CD4-positive, alpha-beta T cell treated with Interleukin-17A for 4 hours (primary cell): ENCODE results near the gene PTPRJ.

Source experiments
- DNase-seq: peaks from one replicate; pipeline ENCODE4 v3.0.0-alpha.2; 2020; ENCODE audit warnings: mixed read lengths

The PTPRJ gene

GRCh38 chr11:48041877-48042695 lies 61.7 kb downstream of the PTPRJ start:
- no peak for DNase-seq

- DNase-seq = peak; percentile 46
Observed at GRCh38 chr11:48043111-48043990, 63.0 kb downstream of the PTPRJ start.

GRCh38 chr11:48043991-48044512 lies 63.7 kb downstream of the PTPRJ start:
- DNase-seq = no peak

DNA sequence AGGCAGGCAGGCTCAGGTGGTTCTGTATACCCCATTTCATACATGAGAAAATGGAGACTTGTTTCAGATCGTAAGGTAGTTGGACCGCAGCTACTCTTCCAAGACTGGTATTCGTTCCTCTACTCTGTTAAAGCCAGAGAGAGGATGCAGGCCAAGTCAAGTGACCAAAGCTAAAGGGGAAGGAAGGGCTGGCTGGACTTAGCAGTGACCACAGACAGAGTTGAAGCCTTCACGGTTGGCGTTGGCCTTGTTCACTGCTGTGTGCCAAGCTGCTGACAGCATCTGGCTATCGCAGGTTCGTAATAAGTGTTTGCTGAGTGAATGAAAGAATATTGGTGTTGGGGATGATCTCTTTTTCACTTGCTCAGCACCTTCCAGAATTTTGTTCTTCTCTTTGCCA lies 64.2 kb downstream of the PTPRJ start:
- DNase-seq = no peak

DNA sequence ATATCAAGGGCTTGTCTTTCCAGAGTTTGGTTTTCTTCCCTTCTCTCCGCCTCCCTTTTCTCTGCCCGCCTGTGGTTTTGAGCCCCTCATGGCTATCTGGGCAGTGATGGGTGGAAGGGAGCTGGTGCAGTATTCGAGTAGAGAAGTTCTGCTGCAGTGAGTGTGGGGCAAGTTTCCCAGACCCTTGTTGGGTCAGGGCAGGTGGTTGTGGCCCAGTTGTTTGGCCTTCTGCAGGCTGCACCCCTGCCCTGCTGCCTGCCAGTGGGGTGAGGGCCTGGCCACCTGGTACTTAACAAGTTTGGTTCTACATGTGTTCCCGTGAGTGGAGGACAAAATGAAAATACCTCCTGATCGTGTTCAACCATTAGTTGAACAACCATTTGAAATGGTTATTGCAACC lies 65.2 kb downstream of the PTPRJ start:
- DNase-seq = no peak

GRCh38 chr11:48047616-48048015 lies 67.3 kb downstream of the PTPRJ start:
- no peak for DNase-seq

- no peak for DNase-seq
Observed at GRCh38 chr11:48049036-48049435, 68.7 kb downstream of the PTPRJ start.

DNA sequence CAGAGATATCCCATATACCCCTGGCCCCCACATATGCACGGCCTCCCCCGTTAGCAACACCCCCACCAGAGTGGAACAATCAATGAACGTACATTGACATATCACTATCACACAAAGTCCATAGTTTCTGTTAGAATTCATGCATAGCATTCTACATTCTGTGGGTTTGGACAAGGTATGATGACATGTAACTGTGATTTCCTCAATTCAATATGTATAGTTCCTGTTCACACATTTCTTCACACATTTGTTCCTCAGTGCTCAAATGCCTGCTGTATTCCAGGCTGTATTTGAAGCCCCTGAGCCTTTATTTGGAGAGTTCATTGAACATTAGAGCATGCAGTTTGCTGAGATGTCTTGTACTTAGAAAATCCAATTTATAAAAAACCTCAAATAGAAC lies 69.9 kb downstream of the PTPRJ start:
- no peak for DNase-seq

- no peak for DNase-seq
Observed at GRCh38 chr11:48051217-48051830, 71.0 kb downstream of the PTPRJ start.

- DNase-seq = no peak
Observed at GRCh38 chr11:48052183-48053044, 72.1 kb downstream of the PTPRJ start.

- DNase-seq = no peak
Observed at GRCh38 chr11:48054994-48055291, 74.6 kb downstream of the PTPRJ start.

DNA sequence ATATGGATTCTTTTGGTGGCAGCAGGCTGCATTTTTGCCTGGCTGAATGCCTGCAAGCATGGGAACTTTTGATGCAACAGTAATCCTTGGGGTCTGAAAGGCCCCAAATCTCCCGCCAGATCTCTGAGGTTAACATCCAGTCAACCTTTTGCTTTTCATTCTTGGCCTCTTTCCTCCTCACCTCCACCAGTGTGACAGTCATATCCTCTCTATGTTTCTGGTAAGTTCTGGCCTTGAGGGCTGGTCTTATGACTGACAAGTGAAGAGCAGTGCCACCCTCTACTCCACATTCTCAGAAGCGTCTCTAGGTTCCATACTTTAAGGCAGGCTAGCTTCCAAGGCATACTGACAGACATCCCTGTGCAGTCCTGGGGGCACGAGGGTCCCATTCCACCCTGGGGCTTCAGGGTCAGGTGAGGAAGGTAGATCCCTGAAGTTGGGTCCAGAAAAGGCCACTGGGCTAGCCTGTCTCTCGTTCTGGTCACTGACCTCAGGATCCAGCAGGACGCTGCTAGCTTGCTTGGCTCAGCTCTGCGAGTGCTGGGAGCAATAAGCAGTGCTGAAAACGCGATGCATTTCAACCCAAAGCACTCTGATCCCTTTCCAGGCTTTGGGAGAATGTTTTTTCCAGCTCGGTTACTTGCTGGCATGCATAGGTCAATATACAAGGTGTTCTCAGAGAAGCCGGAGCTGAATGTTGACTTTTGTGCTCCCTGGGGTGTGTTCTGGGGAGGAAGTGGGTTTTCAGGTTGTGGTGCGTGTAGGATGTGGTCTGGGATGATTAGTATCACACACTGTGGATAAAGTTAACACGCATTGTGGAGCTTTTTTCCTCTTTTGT lies 75.2 kb downstream of the PTPRJ start:
- DNase-seq = peak; percentile 72

DNA sequence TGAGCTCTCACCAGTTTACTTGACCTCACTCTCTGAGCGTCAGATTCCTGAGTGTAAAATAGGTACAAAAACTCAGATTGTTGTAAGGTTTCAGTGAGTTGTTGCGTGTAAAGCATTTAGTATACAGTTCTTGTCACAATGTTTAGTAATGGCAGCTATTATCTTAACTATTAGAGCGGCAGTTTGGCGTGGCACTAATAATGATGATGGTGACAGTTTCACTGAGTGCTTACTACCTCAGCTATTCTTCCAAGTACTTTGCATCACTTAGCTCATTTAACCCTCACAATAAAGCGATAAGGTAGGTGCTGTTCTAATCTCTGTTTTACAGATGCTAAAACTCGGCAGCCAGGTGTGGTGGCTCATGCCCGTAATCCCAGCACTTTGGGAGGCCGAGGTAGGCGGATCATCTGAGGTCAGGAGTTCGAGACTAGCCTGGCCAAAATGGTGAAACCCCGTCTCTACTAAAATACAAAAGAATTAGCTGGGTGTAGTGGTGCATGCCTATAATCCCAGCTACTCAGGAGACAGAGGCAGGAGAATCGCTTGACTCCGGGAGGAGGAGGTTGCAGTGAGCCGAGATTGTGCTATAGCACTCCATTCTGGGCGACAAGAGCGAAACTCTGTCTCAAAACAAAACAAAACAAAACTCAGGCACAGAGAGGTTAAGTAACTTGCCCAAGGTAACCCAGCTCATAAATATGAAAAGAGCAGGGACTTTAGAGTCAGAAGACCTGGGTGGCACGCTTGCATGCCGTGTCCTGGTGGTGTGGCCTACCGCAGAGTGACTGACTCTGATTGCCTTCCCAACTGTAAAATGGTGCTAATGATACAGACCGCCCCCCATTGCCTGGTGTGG lies 76.2 kb downstream of the PTPRJ start:
- no peak for DNase-seq

DNA sequence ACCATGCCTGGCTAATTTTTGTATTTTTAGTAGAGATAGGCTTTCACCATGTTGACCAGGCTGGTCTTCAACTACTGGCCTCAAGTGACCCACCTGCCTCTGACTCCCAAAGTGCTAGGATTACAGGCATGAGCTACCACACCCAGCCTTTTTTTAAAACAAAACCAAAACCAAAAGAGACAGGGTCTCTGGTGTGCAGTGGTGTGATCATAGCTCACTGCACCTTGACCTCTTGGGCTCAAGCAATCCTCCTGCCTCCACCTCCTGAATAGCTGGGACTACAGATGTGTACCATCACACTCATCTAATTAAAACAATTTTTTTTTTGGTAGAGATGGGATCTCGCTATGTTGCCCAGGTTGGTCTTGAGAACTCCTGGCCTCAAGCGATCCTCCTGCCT lies 77.7 kb downstream of the PTPRJ start:
- no peak for DNase-seq

DNA sequence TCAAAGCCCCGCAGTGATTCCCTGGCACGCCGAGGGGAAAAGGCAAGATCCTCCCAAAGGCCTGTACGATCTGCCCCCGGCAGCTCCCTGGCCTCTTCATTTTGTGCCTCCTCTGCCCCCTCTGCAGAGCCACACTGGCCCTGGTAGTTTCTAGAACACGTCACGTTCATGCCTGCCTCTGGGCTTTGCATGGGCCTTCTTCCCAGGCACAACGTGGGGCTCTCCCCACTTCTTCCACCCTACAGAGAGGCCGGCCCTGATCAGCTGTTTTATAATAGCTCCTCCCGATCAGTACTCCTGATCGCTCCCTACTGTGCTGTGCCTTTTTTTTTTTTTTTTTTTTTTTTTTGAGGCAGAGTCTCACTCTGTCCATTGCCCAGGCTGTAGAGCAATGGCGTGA lies 78.4 kb downstream of the PTPRJ start:
- no peak for DNase-seq

DNA sequence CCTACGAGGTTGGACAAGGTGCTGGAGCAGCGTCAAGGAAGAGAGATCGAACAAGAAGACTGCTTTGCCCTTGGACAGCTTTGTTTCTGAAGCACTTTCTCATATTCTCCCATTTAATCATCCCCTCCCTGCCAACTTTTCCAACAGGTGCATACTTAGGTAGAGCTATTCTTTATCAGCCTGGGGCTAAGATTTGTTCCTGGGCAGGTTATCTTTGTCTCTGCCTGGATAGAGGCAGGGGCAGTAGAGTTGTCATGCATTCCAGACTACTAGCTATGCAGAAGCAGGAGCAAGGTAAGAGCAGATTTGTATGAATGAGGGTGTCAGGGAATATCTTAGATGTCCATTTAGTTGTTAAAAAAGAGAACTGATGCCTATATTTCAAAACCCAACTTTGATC lies 82.3 kb downstream of the PTPRJ start:
- no peak for DNase-seq

- DNase-seq = no peak
Observed at GRCh38 chr11:48063424-48063978, 83.1 kb downstream of the PTPRJ start.

GRCh38 chr11:48064306-48064705 lies 83.9 kb downstream of the PTPRJ start:
- DNase-seq = no peak

DNA sequence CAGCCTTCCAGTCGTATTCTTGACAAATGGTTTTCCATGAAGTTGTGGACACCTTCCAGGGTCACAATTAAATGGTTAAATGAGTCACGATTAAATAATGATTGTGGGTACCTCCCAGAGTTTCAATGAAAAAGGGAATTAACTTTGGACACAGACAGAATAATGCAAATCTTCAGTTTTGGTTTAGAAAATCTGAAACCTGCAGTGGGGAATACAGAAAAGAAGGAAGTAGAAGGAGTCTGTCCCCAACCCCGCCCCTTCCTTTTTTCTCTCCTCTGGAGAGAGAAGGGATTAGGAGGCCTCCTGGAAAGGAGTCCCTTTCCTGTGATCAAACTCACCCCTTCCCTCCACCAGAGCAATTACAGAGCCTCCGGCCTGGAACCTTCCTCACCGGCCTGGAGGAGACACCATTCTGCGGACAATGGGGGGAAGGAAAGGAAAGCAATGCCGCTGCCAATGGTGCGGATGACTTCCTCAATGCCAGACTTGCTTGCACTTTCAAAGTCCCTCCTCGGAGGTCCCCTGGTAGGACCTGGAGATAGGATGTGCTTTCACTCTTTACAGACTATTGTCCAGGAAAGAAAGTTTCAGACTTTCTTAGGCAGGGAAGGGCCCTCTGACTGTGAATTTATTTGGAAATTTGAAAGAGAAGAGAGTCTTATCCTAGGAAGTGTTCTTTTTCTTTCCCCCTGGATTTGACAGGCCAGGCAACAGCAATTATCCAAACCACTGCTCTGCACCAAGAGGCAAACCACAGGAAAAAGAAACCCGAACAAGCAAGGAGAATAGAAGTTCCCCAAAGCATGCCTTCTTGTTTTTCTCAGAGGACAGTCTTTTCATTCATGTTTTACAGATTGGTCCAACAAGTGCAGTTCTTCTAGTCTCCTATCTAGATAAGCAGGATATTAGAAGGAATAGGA lies 86.8 kb downstream of the PTPRJ start:
- no peak for DNase-seq
